ENCODE results near the gene UBN1. TPM values are rescaled to one million over a fixed set of nuclear protein-coding genes. Genes with fewer than 3 reads are reported as not detected.

The UBN1 gene
- total and polyA plus RNA-seq, 2 donors (not counting 3 experiments of a cell fraction or from before 2014, with no cell fraction given): 26.0 to 44.8 TPM

- no peaks in the 10 kb centered on the region for H3K27me3 ChIP-seq (ENCODE audit: control insufficient read depth in 2 of 2, insufficient read depth in 2 of 2, low read length in 2 of 2)
- H3K4me1 ChIP-seq (ENCODE audit: control insufficient read depth, extremely low read depth, insufficient read depth, low read length): no peaks in the 10 kb centered on the region
- intact Hi-C loops (cut with micrococcal nuclease): loop anchor here (10.0 kb wide), 1 partner anchor 64 kb away; the partner anchor contains the start of gene SEC14L5
- no TSS peak for BruUV-seq (replicated peaks)
- no peaks in the 10 kb centered on the region for H3K9me1 ChIP-seq (replicated peaks; ENCODE audit: control insufficient read depth, extremely low read depth, insufficient read depth, low read length)
- TF ChIP-seq CTCF (IDR thresholded peaks at IDR 0.05; ENCODE audit: extremely low read depth in 1 of 2, insufficient read depth in 1 of 2, low read depth in 1 of 2, low read length in 2 of 2): no peak
- no peak for TF ChIP-seq POLR2A (IDR thresholded peaks at IDR 0.05; ENCODE audit: low read depth, low read length)
- TF ChIP-seq FOS (IDR thresholded peaks at IDR 0.05; ENCODE audit: borderline replicate concordance, insufficient read depth, low read length): no peak
- TF ChIP-seq POLR2AphosphoS5 (IDR thresholded peaks at IDR 0.05; ENCODE audit: insufficient read depth, low read depth, low read length): no peak
- TF ChIP-seq MAX (IDR thresholded peaks at IDR 0.05; ENCODE audit: insufficient read depth, insufficient read length): no peak
- TF ChIP-seq JUN (IDR thresholded peaks at IDR 0.05; ENCODE audit: borderline replicate concordance, insufficient read depth, insufficient read length, low read depth): no peak
- no peak for TF ChIP-seq MYC (IDR thresholded peaks at IDR 0.05; ENCODE audit: low read depth, low read length)
- TF ChIP-seq EZH2 (IDR thresholded peaks at IDR 0.05; ENCODE audit: borderline replicate concordance, low read depth, low read length, severe bottlenecking): no peak
- TF ChIP-seq GATA2 (IDR thresholded peaks at IDR 0.05; ENCODE audit: insufficient read depth, insufficient read length, low read depth, low read length): no peak
- no peaks in the 10 kb centered on the region for H3K9me3 ChIP-seq (replicated peaks; ENCODE audit: control insufficient read depth, insufficient read depth, low read length)
- DNase-seq (ENCODE audit: low read depth, low spot score) (no peak), FAIRE-seq (no peak)
- no peak overlapping the region for H3K4me3 ChIP-seq (replicated peaks in 1 of 3; ENCODE audit: insufficient read depth in 1 of 3, low read depth in 1 of 3, low read length in 3 of 3)
- POLR2A ChIA-PET: no interaction called here
- H3K9ac ChIP-seq (replicated peaks; ENCODE audit: extremely low read depth, insufficient read depth, low read length): no peak overlapping the region
- dilution Hi-C loops (cut with MboI; ENCODE audit: extremely low pct_ligation_motif_present, low sequenced_read_pairs): no loop called here
- no peak overlapping the region for H3K27ac ChIP-seq (ENCODE audit: insufficient read depth, low read depth, low read length)
- CTCF ChIA-PET: interaction anchor here (2.1 kb wide), 1 partner anchor 66 kb away, joined by 10 read pairs; no protein-coding TSS in a partner anchor
- no peaks in the 10 kb centered on the region for H4K20me1 ChIP-seq (replicated peaks; ENCODE audit: control insufficient read depth, extremely low read depth, insufficient read depth, low read length)
- H3K36me3 ChIP-seq (ENCODE audit: control insufficient read depth in 2 of 2, extremely low read depth in 1 of 2, insufficient read depth in 2 of 2, low read length in 2 of 2): peaks cover 0 to 7% of the 10 kb centered on the region in 2 experiments
- H3K79me2 ChIP-seq (ENCODE audit: control insufficient read depth, insufficient read depth, low read length): no peaks in the 10 kb centered on the region
- no peak overlapping the region for H2AFZ ChIP-seq (ENCODE audit: low read depth, low read length)
- no peak overlapping the region for H3K4me2 ChIP-seq (ENCODE audit: insufficient read depth, low read length)
Measured at GRCh38 chr16:4890686-4891085, 43.4 kb downstream of the UBN1 start.

Measured in endothelial cell of umbilical vein (primary cell).